GM18873 (cell line): Measurements from ENCODE around the gene S100Z.
"Not testable (repeated sequence)": the region's sequence is repeated elsewhere in the genome, so short reads cannot be mapped to it uniquely, and the experiment has no call there.

Source experiments
- ATAC-seq: cut with Tn5 transposase; IDR thresholded peaks from one replicate; pipeline ENCODE4 v1.9.1; 2021; ENCODE audit warnings: mild to moderate bottlenecking, moderate library complexity, moderate number of reproducible peaks; ENCODE audit not compliant: unreplicated experiment, low FRiP score

Gene S100Z

DNA sequence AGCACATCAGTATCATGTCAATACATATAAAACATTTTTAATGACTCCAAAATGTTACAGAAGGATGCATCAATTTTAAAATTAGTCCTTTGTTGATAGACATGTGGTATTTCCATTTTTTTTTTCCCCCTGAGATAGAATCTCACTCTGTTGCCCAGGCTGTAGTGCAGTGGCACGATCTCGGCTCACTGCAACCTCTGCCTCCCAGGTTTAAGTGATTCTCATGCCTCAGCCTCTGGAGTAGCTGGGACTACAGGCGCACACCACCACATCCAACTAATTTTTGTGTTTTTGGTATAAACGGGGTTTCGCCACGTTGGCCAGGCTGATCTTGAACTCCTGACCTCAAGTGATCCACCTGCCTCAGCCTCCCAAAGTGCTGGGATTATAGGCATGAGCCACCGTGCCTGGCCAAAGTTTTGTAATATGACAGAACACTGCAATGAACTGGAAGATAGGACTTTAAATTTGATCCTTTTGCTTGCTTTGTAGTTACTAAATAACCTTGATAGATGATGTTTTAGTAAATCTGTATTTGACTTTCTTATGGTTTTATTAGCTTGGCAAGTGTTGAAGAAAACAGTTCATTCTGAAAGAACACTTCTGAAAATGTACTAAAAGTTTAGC is 27.6 kb upstream of the S100Z start:
- not testable (repeated sequence) for ATAC-seq

GRCh38 chr5:76826416-76826815 is 23.4 kb upstream of the S100Z start:
- ATAC-seq, result not testable (repeated sequence)

DNA sequence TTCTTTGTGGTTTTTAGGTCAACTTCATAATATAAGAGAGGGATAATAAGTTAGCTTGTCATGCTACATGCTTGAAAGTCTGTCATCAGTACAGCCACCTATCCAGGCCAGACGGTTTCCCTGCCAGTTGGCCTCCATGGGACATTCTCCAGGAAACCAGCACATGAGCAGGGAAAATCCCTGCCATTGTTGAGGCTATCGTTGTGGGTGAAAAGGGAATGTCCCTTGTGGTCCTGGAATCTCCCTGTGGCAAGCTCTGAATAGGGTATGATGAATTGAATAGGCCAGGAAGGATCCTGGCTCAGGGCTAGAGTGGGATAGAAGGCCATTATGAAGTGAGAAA is 18.7 kb upstream of the S100Z start:
- no peak for ATAC-seq

DNA sequence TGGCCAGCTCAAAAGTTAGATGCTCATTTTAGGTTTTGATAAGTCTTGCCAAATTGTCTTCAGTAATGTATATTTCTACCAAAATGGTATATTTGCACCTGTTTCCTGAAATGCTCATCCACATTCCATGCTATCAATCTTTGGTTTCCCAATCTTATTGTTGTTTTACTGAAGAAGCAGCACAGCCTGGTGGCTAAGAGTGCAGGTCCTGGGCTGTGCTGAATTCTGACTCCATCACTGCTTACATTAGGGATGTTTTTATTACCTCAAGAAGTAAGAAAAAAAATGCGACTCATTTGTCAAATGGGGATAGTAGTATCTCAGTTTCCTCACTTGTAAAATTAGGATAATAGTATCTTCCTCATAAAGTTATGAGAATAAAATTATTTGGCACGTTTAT is 13.6 kb upstream of the S100Z start:
- ATAC-seq, result no peak

DNA sequence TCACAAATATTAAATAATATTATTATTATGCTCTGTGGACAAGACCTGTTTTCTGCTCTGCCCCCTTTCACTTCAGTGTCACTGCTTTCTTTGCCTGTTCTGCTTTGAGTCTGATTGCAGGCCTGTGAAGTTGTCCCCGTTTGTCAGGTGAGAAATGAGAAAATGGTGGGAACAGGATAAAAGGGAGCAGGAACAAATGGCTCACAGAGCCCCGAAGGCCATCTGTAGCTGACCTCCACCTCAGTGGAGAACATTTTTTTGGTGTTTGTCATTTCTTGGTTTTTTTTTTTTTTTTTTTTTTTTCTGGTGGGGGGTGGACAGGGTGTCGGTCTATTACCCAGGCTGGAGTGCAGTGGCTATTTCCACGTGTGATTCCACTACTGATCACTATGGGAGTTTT is 13.2 kb upstream of the S100Z start:
- no peak for ATAC-seq

GRCh38 chr5:76838481-76839261 is 11.1 kb upstream of the S100Z start:
- no peak for ATAC-seq

- ATAC-seq, result no peak
Observed at GRCh38 chr5:76841361-76841760, 8.5 kb upstream of the S100Z start.

DNA sequence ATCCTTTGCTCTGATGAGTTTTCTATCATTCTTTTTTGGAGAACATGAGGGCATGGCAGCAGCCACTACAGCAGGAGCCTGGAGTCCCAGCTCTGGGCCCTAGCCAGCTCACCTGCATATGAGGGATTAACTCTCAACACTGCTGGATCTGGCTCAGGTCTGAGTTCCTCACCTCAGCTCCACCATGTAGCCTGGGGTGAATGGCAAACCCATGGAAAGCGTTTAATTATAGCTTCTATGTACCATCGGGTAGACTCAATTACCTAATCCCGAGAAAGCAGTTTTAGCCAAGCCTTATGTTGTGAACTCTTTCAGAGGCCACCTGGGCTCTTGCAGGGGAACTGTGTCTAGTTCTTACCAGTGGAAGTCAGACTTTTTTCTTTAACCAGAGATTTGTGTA is 3.9 kb upstream of the S100Z start:
- ATAC-seq, result no peak

GRCh38 chr5:76850543-76851145 is 830 bp downstream of the S100Z start:
- ATAC-seq, result no peak

GRCh38 chr5:76851728-76852369 is 2.0 kb downstream of the S100Z start:
- no peak for ATAC-seq

- ATAC-seq, result no peak
Observed at GRCh38 chr5:76852772-76853171, 3.0 kb downstream of the S100Z start.

DNA sequence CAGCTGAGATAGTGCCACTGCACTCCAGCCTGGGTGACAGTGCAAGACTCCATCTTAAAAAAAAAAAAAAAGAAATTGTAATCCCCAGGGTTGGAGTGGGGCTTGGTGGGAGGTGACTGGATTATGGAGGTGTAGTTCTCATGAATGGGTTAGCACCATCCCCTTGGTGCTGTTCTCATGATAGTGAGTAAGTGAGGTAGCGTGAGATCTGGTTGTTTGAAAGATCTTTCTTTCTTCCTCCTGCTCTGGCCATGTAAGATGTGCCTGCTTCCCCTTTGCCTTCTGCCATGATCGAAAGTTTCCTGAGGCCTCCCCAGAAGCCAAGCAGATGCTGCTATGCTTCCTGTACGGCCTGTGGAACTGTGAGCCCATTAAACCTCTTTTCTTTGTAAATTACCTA is 3.9 kb downstream of the S100Z start:
- ATAC-seq, result not testable (repeated sequence)

DNA sequence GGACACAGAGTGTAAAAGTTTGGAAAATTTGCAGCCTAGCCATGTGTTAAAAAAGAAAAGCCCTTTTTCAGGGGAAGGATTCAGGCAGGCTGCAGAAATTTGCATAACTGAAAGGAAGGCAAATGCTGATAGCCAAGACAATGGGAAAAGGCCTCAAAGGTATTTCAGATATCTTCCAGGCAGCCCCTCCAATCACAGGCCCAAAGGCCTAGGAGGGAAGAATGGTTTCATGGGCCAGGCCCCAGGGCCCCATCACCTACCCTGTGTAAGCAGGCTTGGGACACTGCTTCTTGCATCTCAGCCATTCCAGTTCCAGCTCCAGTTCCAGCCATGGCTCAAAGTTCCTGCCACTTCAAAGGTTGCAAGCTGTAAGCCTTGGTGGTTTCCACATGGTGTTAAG is 4.8 kb downstream of the S100Z start:
- no peak for ATAC-seq

- ATAC-seq, result not testable (repeated sequence)
Observed at GRCh38 chr5:76855501-76855900, 5.7 kb downstream of the S100Z start.

DNA sequence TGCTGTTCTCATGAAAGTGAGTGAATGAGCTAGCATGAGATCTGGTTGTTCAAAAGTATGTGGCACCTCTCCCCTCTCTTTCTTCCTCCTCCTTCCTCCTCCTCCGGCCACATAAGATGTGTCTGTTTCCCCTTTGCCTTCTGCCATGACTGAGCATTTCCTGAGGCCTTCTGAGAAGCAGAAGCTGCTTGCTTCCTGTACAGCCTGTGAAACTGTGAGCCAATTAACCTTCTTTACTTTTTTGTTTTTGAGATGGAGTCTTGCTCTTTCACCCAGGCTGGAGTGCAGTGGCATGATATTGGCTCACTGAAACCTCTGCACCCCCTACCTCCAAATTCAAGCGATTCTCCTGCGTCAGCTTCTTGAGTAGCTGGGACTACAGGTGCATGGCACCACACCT is 6.1 kb downstream of the S100Z start:
- ATAC-seq, result no peak

GRCh38 chr5:76856800-76857199 is 7.0 kb downstream of the S100Z start:
- ATAC-seq, result not testable (repeated sequence)

GRCh38 chr5:76859591-76860247 is 9.9 kb downstream of the S100Z start:
- ATAC-seq, result no peak

DNA sequence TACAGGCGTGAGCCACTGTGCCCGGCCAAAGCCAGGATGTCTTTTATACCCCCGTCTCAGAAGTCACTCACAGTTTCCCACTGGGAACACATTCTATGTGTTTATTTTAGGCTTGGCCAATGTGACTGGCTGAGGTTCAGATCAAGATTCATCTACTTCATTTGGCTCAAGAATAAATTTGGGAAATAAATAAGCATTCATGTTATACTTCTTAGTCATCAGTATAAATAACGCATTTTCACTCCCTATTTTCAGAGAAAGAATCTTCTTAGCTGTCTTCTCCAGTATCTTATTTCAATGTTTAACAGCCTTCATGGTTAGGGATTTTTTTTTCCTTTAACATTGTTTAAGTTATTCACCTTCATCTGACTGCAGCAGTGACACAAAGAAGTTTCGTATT is 11.8 kb downstream of the S100Z start:
- ATAC-seq, result no peak

DNA sequence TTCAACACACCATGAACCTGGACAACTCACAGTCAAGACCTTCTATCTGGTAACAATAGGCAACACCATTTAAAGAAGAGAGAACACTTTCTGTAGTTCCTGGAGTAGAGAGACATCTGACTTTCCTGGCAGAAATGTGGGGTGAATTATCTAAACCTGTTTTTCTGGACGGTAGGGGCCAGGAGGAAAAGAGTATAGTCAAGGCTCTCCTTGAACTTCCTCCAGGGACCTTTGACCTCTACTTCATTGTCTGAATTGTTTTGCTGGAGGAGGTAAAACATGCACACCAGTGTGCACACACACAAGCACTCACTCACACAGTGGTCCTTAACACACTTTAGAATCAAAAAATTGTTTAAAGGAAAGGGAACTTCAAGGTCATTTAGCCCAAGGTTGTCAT is 13.2 kb downstream of the S100Z start:
- no peak for ATAC-seq

- ATAC-seq, result no peak
Observed at GRCh38 chr5:76866503-76866902, 16.7 kb downstream of the S100Z start.

- no peak for ATAC-seq
Observed at GRCh38 chr5:76867038-76867437, 17.2 kb downstream of the S100Z start.
